Activated T-helper 17 cell treated with anti-CD3 and anti-CD28 coated beads, Interleukin-2, amount 50 U/mL, for 72 hours (primary cell): Measurements from ENCODE around the gene KIRREL3. TPM values are rescaled to one million over a fixed set of nuclear protein-coding genes. Genes with fewer than 3 reads are reported as not detected.
A peak's percentile ranks its signal among the peaks of the same experiment; 100 is the strongest.

Experiments used
- ATAC-seq: fragments of 150-1000 bp; cut with Tn5 transposase; replicated peaks from 2 replicates; pipeline ENCODE4 v1.10.0; 2021; ENCODE audit warnings: mild to moderate bottlenecking, moderate library complexity
- H3K27ac Mint-ChIP-seq: one replicate; pipeline ENCODE4 v1.8.0; 2022; ENCODE audit warnings: mixed read lengths
- H3K27me3 Mint-ChIP-seq: one replicate; pipeline ENCODE4 v1.8.0; 2022; ENCODE audit warnings: mixed read lengths
- H3K36me3 Mint-ChIP-seq: one replicate; pipeline ENCODE4 v1.8.0; 2022; ENCODE audit warnings: low read depth, mild to moderate bottlenecking, mixed read lengths
- H3K4me1 Mint-ChIP-seq: one replicate; pipeline ENCODE4 v1.8.0; 2022; ENCODE audit warnings: mixed read lengths
- H3K4me3 Mint-ChIP-seq: one replicate; pipeline ENCODE4 v1.8.0; 2022; ENCODE audit warnings: mild to moderate bottlenecking, mixed read lengths
- H3K9me3 Mint-ChIP-seq: one replicate; pipeline ENCODE4 v1.8.0; 2022; ENCODE audit warnings: mixed read lengths
- total RNA-seq, 2 donors: library from RNA; stranded (reverse); gene quantifications; one replicate each; pipeline ENCODE4 v1.2.3, GENCODE V29; 2022

Gene KIRREL3
- total RNA-seq, 2 donors from 2014 or later: not detected

- Mint-ChIP-seq H3K9me3 (no peaks in the 10 kb centered on the region), H3K27ac (no peak overlapping the region), H3K4me1 (no peaks in the 10 kb centered on the region), H3K4me3 (no peak overlapping the region), H3K36me3 (no peaks in the 10 kb centered on the region), H3K27me3 (peaks cover 10% of the 10 kb centered on the region)
- no peak for ATAC-seq
These were observed 342.1 kb downstream of the KIRREL3 start for GRCh38 chr11:126658306-126659056.

- Mint-ChIP-seq H3K4me3 (no peak overlapping the region), H3K36me3 (no peaks in the 10 kb centered on the region), H3K27ac (no peak overlapping the region), H3K4me1 (no peaks in the 10 kb centered on the region), H3K9me3 (no peaks in the 10 kb centered on the region), H3K27me3 (peaks cover 16% of the 10 kb centered on the region)
- ATAC-seq: no peak
These were observed 344.8 kb downstream of the KIRREL3 start for GRCh38 chr11:126655807-126656128.

GRCh38 chr11:126654886-126655806 lies 345.4 kb downstream of the KIRREL3 start:
- Mint-ChIP-seq H3K4me3 (no peak overlapping the region), H3K4me1 (no peaks in the 10 kb centered on the region), H3K9me3 (no peaks in the 10 kb centered on the region), H3K27ac (no peak overlapping the region), H3K36me3 (no peaks in the 10 kb centered on the region), H3K27me3 (peaks cover 22% of the 10 kb centered on the region)
- no peak for ATAC-seq

- Mint-ChIP-seq H3K9me3 (no peaks in the 10 kb centered on the region), H3K27me3 (peaks cover 26% of the 10 kb centered on the region), H3K4me1 (no peaks in the 10 kb centered on the region), H3K4me3 (no peak overlapping the region), H3K27ac (no peak overlapping the region), H3K36me3 (no peaks in the 10 kb centered on the region)
- no peak for ATAC-seq
These were observed 347.5 kb downstream of the KIRREL3 start for GRCh38 chr11:126653040-126653439.

- ATAC-seq: no peak
- Mint-ChIP-seq H3K4me1 (no peaks in the 10 kb centered on the region), H3K9me3 (no peaks in the 10 kb centered on the region), H3K27ac (no peak overlapping the region), H3K36me3 (no peaks in the 10 kb centered on the region), H3K4me3 (no peak overlapping the region), H3K27me3 (peaks cover 15% of the 10 kb centered on the region)
These were observed 352.8 kb downstream of the KIRREL3 start for GRCh38 chr11:126647735-126648134.

GRCh38 chr11:126646701-126647557 lies 353.6 kb downstream of the KIRREL3 start:
- Mint-ChIP-seq H3K9me3 (no peaks in the 10 kb centered on the region), H3K27ac (no peak overlapping the region), H3K4me3 (no peak overlapping the region), H3K36me3 (no peaks in the 10 kb centered on the region), H3K4me1 (no peaks in the 10 kb centered on the region), H3K27me3 (peaks cover 18% of the 10 kb centered on the region)
- ATAC-seq: no peak

- Mint-ChIP-seq H3K4me3 (no peak overlapping the region), H3K27me3 (peaks cover 13% of the 10 kb centered on the region), H3K36me3 (no peaks in the 10 kb centered on the region), H3K4me1 (no peaks in the 10 kb centered on the region), H3K9me3 (no peaks in the 10 kb centered on the region), H3K27ac (no peak overlapping the region)
- no peak for ATAC-seq
These were observed 355.4 kb downstream of the KIRREL3 start for GRCh38 chr11:126645186-126645585.

GRCh38 chr11:126640186-126640585 lies 360.4 kb downstream of the KIRREL3 start:
- H3K4me1 Mint-ChIP-seq: no peaks in the 10 kb centered on the region
- H3K36me3 Mint-ChIP-seq: no peaks in the 10 kb centered on the region
- H3K27ac Mint-ChIP-seq: no peak overlapping the region
- peaks cover 20% of the 10 kb centered on the region for H3K27me3 Mint-ChIP-seq
- no peak for ATAC-seq
- no peak overlapping the region for H3K4me3 Mint-ChIP-seq
- H3K9me3 Mint-ChIP-seq: no peaks in the 10 kb centered on the region

- H3K27ac Mint-ChIP-seq: no peak overlapping the region
- H3K9me3 Mint-ChIP-seq: no peaks in the 10 kb centered on the region
- no peak for ATAC-seq
- peaks cover 20% of the 10 kb centered on the region for H3K27me3 Mint-ChIP-seq
- no peaks in the 10 kb centered on the region for H3K4me1 Mint-ChIP-seq
- H3K4me3 Mint-ChIP-seq: no peak overlapping the region
- H3K36me3 Mint-ChIP-seq: no peaks in the 10 kb centered on the region
These were observed 360.9 kb downstream of the KIRREL3 start for GRCh38 chr11:126639692-126640091.

GRCh38 chr11:126638648-126639047 lies 361.9 kb downstream of the KIRREL3 start:
- no peak overlapping the region for H3K27ac Mint-ChIP-seq

GRCh38 chr11:126637795-126638175 lies 362.8 kb downstream of the KIRREL3 start:
- H3K36me3 Mint-ChIP-seq: no peaks in the 10 kb centered on the region
- ATAC-seq: no peak
- H3K4me3 Mint-ChIP-seq: no peak overlapping the region
- H3K4me1 Mint-ChIP-seq: no peaks in the 10 kb centered on the region
- H3K27ac Mint-ChIP-seq: no peak overlapping the region
- no peaks in the 10 kb centered on the region for H3K9me3 Mint-ChIP-seq
- peaks cover 20% of the 10 kb centered on the region for H3K27me3 Mint-ChIP-seq

More at GRCh38 chr11:126638648-126639047, 361.9 kb downstream of the KIRREL3 start:
- Mint-ChIP-seq H3K4me1 (no peaks in the 10 kb centered on the region), H3K36me3 (no peaks in the 10 kb centered on the region), H3K9me3 (no peaks in the 10 kb centered on the region), H3K4me3 (no peak overlapping the region), H3K27me3 (peaks cover 20% of the 10 kb centered on the region)
- ATAC-seq: no peak

- Mint-ChIP-seq H3K27me3 (peaks cover 20% of the 10 kb centered on the region), H3K4me3 (no peak overlapping the region), H3K27ac (no peak overlapping the region), H3K9me3 (no peaks in the 10 kb centered on the region), H3K36me3 (no peaks in the 10 kb centered on the region), H3K4me1 (no peaks in the 10 kb centered on the region)
- ATAC-seq: peak; percentile 45
These were observed 363.4 kb downstream of the KIRREL3 start for GRCh38 chr11:126636911-126637794.

GRCh38 chr11:126635511-126635910 lies 365.1 kb downstream of the KIRREL3 start:
- no peaks in the 10 kb centered on the region for H3K36me3 Mint-ChIP-seq
- H3K4me3 Mint-ChIP-seq: no peak overlapping the region
- no peak overlapping the region for H3K27ac Mint-ChIP-seq
- H3K27me3 Mint-ChIP-seq: peaks cover 15% of the 10 kb centered on the region
- H3K4me1 Mint-ChIP-seq: no peaks in the 10 kb centered on the region
- H3K9me3 Mint-ChIP-seq: no peaks in the 10 kb centered on the region
- no peak for ATAC-seq
